Thymus (tissue), 11 donors: ENCODE data around the gene TRIM38. TPM values are rescaled to one million over a fixed set of nuclear protein-coding genes. Genes with fewer than 3 reads are reported as not detected.

ENCODE experiments used
- DNase-seq, 9 donors: peaks; one replicate each; pipeline ENCODE4 v3.0.0-alpha.2; 2013; ENCODE audit warnings: low spot score in 9 of 9, low read depth in 6 of 9, missing footprints in 1 of 9
- H3K27ac ChIP-seq, 2 donors: one replicate each; pipeline ENCODE4 v1.5.1; 2013; ENCODE audit warnings: control low read depth in 1 of 2, low read depth in 1 of 2, low read length in 1 of 2, mild to moderate bottlenecking in 1 of 2, moderate library complexity in 1 of 2
- H3K27me3 ChIP-seq, 2 donors: one replicate each; pipeline ENCODE4 v1.5.1; 2013; ENCODE audit warnings: low read length in 1 of 2; ENCODE audit not compliant: control insufficient read depth in 2 of 2, insufficient read depth in 1 of 2
- H3K36me3 ChIP-seq, 2 donors: one replicate each; pipeline ENCODE4 v1.5.1; 2013; ENCODE audit warnings: low read length in 1 of 2, mild to moderate bottlenecking in 1 of 2, moderate library complexity in 1 of 2; ENCODE audit not compliant: control insufficient read depth in 2 of 2, insufficient read depth in 2 of 2
- H3K4me1 ChIP-seq, 2 donors: one replicate each; pipeline ENCODE4 v1.5.1; 2013; ENCODE audit warnings: low read length in 2 of 2; ENCODE audit not compliant: control insufficient read depth in 2 of 2, insufficient read depth in 2 of 2
- H3K4me3 ChIP-seq, 2 donors: one replicate each; pipeline ENCODE4 v1.5.1; 2013; ENCODE audit warnings: low read length in 2 of 2, control low read depth in 1 of 2, mild to moderate bottlenecking in 1 of 2
- H3K9me3 ChIP-seq, 2 donors: one replicate each; pipeline ENCODE4 v1.5.1; 2013; ENCODE audit warnings: low read length in 1 of 2, mild to moderate bottlenecking in 1 of 2; ENCODE audit not compliant: control insufficient read depth in 2 of 2, insufficient read depth in 1 of 2
- WGBS: extraction: QIAGEN DNeasy Blood & Tissue Kit; methylation state at CpG from one replicate; pipeline ENCODE4 v1.1.7; 2013; 5-methylcytosine and 5-hydroxymethylcytosine counted together
- polyA plus RNA-seq: library from polyadenylated mRNA; stranded (reverse); fragments of 200-250 nt; gene quantifications from one replicate; pipeline ENCODE4 v1.2.3, GENCODE V29; 2013
- total RNA-seq: library from RNA; stranded (reverse); fragments of 120-200 nt; gene quantifications from one replicate; pipeline ENCODE4 v1.2.4, GENCODE V29; 2013
- donor health status: healthy.

TRIM38 gene
- total and polyA plus RNA-seq, 2 donors: 5.0 to 11.3 TPM

DNA sequence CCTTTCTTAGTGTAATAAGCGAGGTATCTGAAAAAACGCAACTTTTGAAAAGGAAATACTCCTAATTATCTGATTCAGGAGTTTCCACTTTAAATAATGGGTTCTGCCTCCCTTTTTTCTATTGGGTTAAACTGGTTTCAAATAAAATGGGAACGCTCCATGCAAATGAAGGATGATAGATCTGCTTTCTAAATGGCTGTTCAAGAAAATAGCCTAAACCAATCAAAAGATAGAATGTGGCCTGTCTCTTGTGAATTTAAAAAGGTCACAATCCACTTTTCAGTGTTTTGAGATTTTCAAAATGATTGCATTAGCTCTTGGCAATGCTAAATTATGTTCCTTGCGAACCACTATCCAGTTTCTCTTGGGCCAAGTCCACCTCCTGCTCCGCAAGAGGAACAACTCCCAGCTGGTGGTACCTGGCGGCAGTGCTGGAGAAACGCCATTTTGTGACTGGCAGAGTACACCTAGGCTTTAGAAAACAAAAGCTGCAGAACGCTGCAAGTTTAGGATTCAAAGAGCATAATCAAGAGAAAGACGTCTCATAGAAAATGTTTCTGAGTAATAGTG lies 56.7 kb downstream of the TRIM38 start:
- DNase-seq: no peak
- no peaks in the 10 kb centered on the region for H3K27me3 ChIP-seq
- 94% methylated on average over 9 of the region's 9 CpGs for WGBS
- H3K27ac ChIP-seq: peak overlapping the region in 1 of 2 donors; percentile 100
- H3K4me1 ChIP-seq: peaks cover 5 to 35% of the 10 kb centered on the region in 2 donors
- H3K4me3 ChIP-seq: no peak overlapping the region
- H3K9me3 ChIP-seq: peaks cover 0 to 23% of the 10 kb centered on the region in 2 donors
- no peaks in the 10 kb centered on the region for H3K36me3 ChIP-seq

DNA sequence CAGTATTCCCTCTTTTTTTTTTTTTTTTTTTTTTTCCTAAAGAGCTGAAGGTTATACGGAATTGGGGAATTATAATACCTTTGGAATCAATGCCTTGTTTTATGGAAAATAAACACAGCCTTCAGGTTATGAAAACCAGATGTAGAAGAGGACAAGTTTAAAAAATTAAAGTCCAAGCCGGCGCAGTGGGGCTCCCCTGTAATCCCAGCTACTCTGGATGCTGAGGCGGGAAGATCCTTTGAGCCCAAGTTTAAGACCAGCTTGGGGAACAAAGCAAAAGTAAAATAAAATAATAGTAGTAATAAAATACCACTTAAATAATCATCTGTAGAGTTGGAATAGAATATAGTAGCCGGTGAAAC lies 57.3 kb downstream of the TRIM38 start:
- Histone ChIP-seq H3K27me3 (no peaks in the 10 kb centered on the region), H3K27ac (peak overlapping the region; percentile 67 to 100), H3K4me1 (peaks cover 5 to 39% of the 10 kb centered on the region in 2 donors), H3K4me3 (peak overlapping the region; percentile 65 to 72), H3K36me3 (no peaks in the 10 kb centered on the region), H3K9me3 (peaks cover 0 to 23% of the 10 kb centered on the region in 2 donors)
- WGBS: 47% methylated on average over 5 of the region's 5 CpGs
- no peak for DNase-seq

DNA sequence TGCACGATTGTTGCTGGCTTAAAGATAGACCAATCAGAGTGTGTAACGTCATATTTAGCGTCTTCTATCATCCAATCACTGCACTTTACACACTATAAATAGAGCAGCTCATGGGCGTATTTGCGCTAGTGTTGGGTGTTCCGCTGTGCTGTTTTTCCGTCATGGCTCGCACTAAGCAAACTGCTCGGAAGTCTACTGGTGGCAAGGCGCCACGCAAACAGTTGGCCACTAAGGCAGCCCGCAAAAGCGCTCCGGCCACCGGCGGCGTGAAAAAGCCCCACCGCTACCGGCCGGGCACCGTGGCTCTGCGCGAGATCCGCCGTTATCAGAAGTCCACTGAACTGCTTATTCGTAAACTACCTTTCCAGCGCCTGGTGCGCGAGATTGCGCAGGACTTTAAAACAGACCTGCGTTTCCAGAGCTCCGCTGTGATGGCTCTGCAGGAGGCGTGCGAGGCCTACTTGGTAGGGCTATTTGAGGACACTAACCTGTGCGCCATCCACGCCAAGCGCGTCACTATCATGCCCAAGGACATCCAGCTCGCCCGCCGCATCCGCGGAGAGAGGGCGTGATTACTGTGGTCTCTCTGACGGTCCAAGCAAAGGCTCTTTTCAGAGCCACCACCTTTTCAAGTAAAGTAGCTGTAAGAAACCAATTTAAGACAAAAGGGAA lies 57.9 kb downstream of the TRIM38 start:
- Histone ChIP-seq H3K27ac (peak overlapping the region; percentile 100), H3K27me3 (no peaks in the 10 kb centered on the region), H3K4me1 (peaks cover 5 to 44% of the 10 kb centered on the region in 2 donors), H3K9me3 (peaks cover 0 to 23% of the 10 kb centered on the region in 2 donors), H3K4me3 (peak overlapping the region; percentile 65 to 72), H3K36me3 (no peaks in the 10 kb centered on the region)
- DNase-seq: peak; percentile 83 to 98 (median 94)
- WGBS: under 1% methylated on average over 45 of the region's 45 CpGs

DNA sequence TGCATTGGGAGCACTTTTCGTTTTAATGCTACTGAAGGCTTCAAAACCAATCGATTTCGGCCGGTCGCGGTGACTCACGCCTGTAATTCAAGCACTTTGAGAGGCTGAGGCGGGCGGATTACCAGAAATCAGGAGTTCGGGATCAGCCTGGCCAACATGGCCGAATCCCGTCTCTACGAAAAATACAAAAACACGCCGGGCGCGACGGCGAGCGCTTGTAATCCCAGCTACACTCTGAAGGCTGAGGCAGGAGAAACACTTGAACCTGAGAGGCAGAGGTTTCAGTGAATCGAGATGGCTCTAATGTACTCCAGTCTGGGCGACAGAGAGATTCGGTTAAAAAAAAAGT lies 58.4 kb downstream of the TRIM38 start:
- H3K27ac ChIP-seq: peak overlapping the region; percentile 100
- H3K4me1 ChIP-seq: peaks cover 5 to 50% of the 10 kb centered on the region in 2 donors
- H3K36me3 ChIP-seq: no peaks in the 10 kb centered on the region
- no peaks in the 10 kb centered on the region for H3K27me3 ChIP-seq
- H3K9me3 ChIP-seq: peaks cover 0 to 23% of the 10 kb centered on the region in 2 donors
- WGBS: under 1% methylated on average over 23 of the region's 23 CpGs
- DNase-seq: no peak
- H3K4me3 ChIP-seq: peak overlapping the region; percentile 65 to 72

DNA sequence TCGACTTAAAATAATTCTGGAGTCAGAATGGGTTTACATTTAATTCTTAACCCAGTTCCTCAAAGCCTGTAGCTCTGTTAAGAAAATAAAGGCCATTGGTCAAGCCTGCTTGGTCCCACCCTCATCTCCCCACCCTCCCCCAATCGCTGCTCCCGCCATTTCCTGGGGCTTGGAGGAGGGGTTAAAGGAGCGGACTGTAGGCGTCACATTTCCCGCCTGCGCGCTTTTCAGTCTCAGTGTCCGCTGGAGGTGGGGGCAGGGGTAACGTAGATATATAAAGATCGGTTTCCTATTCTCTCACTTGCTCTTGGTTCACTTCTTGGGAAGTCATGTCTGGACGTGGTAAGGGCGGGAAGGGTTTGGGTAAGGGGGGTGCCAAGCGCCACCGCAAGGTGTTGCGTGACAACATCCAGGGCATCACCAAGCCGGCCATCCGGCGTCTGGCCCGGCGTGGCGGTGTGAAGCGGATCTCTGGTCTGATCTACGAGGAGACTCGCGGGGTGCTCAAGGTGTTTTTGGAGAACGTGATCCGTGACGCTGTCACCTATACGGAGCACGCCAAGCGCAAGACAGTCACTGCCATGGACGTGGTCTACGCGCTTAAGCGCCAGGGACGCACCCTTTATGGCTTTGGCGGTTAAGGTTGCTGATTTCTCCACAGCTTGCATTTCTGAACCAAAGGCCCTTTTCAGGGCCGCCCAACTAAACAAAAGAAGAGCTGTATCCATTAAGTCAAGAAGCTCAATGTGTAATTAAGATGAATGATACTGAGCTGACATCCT lies 58.9 kb downstream of the TRIM38 start:
- H3K27ac ChIP-seq: peak overlapping the region; percentile 100
- H3K4me3 ChIP-seq: peak overlapping the region; percentile 65 to 72
- no peaks in the 10 kb centered on the region for H3K36me3 ChIP-seq
- peaks cover 0 to 19% of the 10 kb centered on the region in 2 donors for H3K9me3 ChIP-seq
- peaks cover 5 to 51% of the 10 kb centered on the region in 2 donors for H3K4me1 ChIP-seq
- H3K27me3 ChIP-seq: no peaks in the 10 kb centered on the region
- WGBS: under 1% methylated on average over 39 of the region's 39 CpGs
- peak; percentile 83 to 97 (median 90) for DNase-seq

DNA sequence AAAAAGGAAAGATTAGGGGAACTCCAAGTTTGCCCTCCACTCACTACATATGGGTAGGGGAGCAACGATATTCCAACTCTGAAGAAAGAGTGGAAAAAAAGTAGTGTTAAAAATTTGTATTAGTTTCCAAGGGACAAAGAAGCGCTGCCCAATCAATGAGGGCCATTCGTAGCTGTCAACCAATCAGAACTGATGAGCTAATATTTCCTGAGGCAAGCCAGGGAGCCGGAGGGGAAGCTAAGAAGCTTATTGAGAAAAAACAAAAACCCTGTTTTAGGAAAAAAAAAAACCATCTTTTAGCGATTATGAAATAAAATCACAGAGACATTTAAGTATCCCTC lies 59.5 kb downstream of the TRIM38 start:
- H3K27ac ChIP-seq: peak overlapping the region; percentile 100
- under 1% methylated on average over 5 of the region's 5 CpGs for WGBS
- H3K36me3 ChIP-seq: no peaks in the 10 kb centered on the region
- H3K27me3 ChIP-seq: no peaks in the 10 kb centered on the region
- H3K9me3 ChIP-seq: peaks cover 0 to 15% of the 10 kb centered on the region in 2 donors
- peak overlapping the region; percentile 65 to 72 for H3K4me3 ChIP-seq
- peak in 6 of 9 donors; percentile 50 to 88 (median 68) for DNase-seq
- peaks cover 3 to 45% of the 10 kb centered on the region in 2 donors for H3K4me1 ChIP-seq

DNA sequence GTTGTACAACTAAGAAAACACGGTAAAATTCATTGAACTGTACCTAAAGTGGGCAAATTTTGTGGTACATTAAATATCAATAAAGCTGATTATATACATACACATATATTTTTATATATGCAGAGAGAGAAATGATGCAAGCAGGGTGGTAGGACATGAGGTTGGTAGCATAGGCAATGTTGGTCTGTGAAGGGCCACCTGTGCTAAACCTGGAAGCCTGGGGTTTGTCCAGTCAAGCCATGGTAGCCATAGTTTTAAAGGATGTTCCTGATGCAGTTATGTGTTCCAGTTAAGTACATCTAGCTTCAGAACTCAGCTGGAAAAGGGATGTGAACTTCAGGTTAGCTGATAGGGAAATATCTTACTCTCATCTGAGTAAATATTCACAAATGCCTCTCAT lies 60.1 kb downstream of the TRIM38 start:
- Histone ChIP-seq H3K27ac (peak overlapping the region in 1 of 2 donors; percentile 100), H3K27me3 (no peaks in the 10 kb centered on the region), H3K4me3 (peak overlapping the region in 1 of 2 donors; percentile 72), H3K9me3 (peaks cover 0 to 9% of the 10 kb centered on the region in 2 donors), H3K4me1 (peaks cover 3 to 42% of the 10 kb centered on the region in 2 donors), H3K36me3 (no peaks in the 10 kb centered on the region)
- peak in 1 of 9 donors; percentile 41 for DNase-seq
- WGBS: 74% methylated on average over 1 of the region's 1 CpG

DNA sequence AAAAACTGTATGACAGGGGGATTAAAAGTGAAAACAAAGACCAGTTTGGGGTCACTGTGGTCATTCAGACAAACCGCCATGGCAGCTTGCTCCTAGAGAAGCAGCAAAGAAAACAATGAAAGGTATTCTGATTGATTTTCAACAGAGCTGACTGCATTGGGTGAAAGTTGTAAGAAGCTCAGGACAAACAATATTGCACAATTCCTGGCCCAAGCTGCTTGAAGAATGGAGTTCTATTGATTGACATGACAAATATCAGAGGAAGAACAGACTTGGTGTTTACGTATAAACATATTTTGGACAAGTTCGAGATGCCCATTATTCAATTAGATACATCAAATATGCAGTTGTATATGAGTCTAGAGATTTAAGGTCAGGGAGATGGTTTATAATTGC lies 62.0 kb downstream of the TRIM38 start:
- Histone ChIP-seq H3K27ac (peak overlapping the region in 1 of 2 donors; percentile 98), H3K4me1 (peaks cover 6 to 54% of the 10 kb centered on the region in 2 donors), H3K27me3 (no peaks in the 10 kb centered on the region), H3K9me3 (peaks cover 0 to 3% of the 10 kb centered on the region in 2 donors), H3K36me3 (no peaks in the 10 kb centered on the region), H3K4me3 (no peak overlapping the region)
- WGBS: 99% methylated on average over 3 of the region's 3 CpGs
- DNase-seq: no peak
